ENCODE data around the gene ELAVL2.

DNA sequence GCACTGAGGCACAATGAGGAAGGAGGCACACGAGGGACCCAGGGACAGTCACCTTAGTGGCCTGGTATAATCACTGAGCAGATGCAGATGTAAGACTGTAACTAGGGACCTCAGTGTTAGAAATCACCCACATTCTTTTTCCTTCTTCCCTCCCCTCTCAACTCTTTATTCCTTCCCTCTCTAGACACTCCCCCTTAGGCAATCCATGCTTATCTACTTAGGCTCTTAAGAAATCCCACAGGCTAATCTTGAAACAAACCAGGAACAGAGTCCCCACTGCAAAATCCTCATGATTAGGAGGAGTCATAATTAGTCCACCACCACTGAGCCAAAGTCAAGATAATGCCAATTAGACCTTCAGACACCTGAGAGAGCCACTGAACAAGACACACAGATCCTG is 84.7 kb downstream of the ELAVL2 start:
- no peak for TF ChIP-seq CTCF (IDR thresholded peaks at IDR 0.05)
- no peak for TF ChIP-seq POLR2A (IDR thresholded peaks at IDR 0.05)

Data from Peyer's patch (tissue), 4 donors.